GM12878 (cell line): ENCODE measurements around the gene ITCH. TPM values are rescaled to one million over a fixed set of nuclear protein-coding genes. Genes with fewer than 3 reads are reported as not detected.

ENCODE experiments used
- ATAC-seq: fragments of 200-7000 bp; cut with Tn5 transposase; 3 replicates; pipeline ENCODE4 v1.9.1; 2020; ENCODE audit warnings: mild to moderate bottlenecking, moderate library complexity
- BruUV-seq: library from RNA; stranded (reverse); fragments of 400-500 nt; replicated peaks from 2 replicates; lab custom pipeline; 2021; lab: Mats Ljungman, UMichigan
- CTCF ChIA-PET: fragments of 300-600 bp; sonication (Branson Sonifier 250); formaldehyde crosslinking; extraction: SDS; loops from one replicate; lab custom pipeline; 2021; ENCODE audit warnings: inconsistent platforms; lab: Yijun Ruan, JAX
- POLR2A ChIA-PET: fragments of 350-600 bp; formaldehyde crosslinking; extraction: SDS; loops from one replicate; lab custom pipeline; 2021; ENCODE audit warnings: inconsistent platforms; lab: Charles Lee
- RAD21 ChIA-PET: fragments of 300-600 bp; sonication (Branson Sonifier 250); formaldehyde crosslinking; loops from one replicate; lab custom pipeline; 2023; ENCODE audit warnings: antibody characterized with exemption; ENCODE audit not compliant: unreplicated experiment; lab: Charles Lee
- SMC1A ChIA-PET: fragments of 300-600 bp; sonication (Branson Sonifier 250); formaldehyde crosslinking; loops from one replicate; lab custom pipeline; 2023; ENCODE audit not compliant: unreplicated experiment, uncharacterized antibody; lab: Charles Lee
- DNase-seq: peaks from one replicate; pipeline ENCODE4 v3.0.0-alpha.2; 2011; ENCODE audit warnings: low read depth, low spot score
- FAIRE-seq: peaks from 3 replicates; lab custom pipeline; 2011; peaks lifted over from hg19 to GRCh38; lab: Jason Lieb, UNC
- H2AFZ ChIP-seq: 2 replicates; pipeline ENCODE4 v1.6.0; 2011; ENCODE audit warnings: low read depth, low read length, control low read depth; ENCODE audit not compliant: control insufficient read depth
- H3K27ac ChIP-seq: 2 replicates; pipeline ENCODE4 v1.5.1; 2011; ENCODE audit warnings: control low read depth; ENCODE audit not compliant: control insufficient read depth, insufficient read depth
- H3K27me3 ChIP-seq, 2 experiments: replicated peaks in 1 of 2; 2 replicates each; pipeline versions ENCODE4 v1.6.0 to v1.6.1; 2011; ENCODE audit warnings: low read length in 1 of 2; ENCODE audit not compliant: control insufficient read depth in 2 of 2, insufficient read depth in 2 of 2
- H3K36me3 ChIP-seq, 2 experiments: 2 replicates each; pipeline ENCODE4 v1.5.1; 2011; ENCODE audit warnings: low read length in 1 of 2; ENCODE audit not compliant: control insufficient read depth in 2 of 2, insufficient read depth in 2 of 2
- H3K4me1 ChIP-seq: 2 replicates; pipeline ENCODE4 v1.6.1; 2011; ENCODE audit warnings: mild to moderate bottlenecking, low read length, moderate library complexity, mixed read lengths; ENCODE audit not compliant: control insufficient read depth, insufficient read depth
- H3K4me2 ChIP-seq: 2 replicates; pipeline ENCODE4 v1.6.0; 2011; ENCODE audit warnings: control low read depth; ENCODE audit not compliant: control insufficient read depth, insufficient read depth
- H3K4me3 ChIP-seq: fragments of 200-600 bp; sonication (generic); 2 replicates; pipeline ENCODE4 v1.5.1; 2016
- H3K79me2 ChIP-seq: 2 replicates; pipeline ENCODE4 v1.6.0; 2011; ENCODE audit warnings: low read length; ENCODE audit not compliant: control insufficient read depth, insufficient read depth
- H3K9ac ChIP-seq: 2 replicates; pipeline ENCODE4 v1.8.0; 2011; ENCODE audit warnings: low read length, control low read depth, mixed read lengths; ENCODE audit not compliant: control insufficient read depth, insufficient read depth
- H3K9me3 ChIP-seq: replicated peaks from 3 replicates; pipeline ENCODE4 v1.5.1; 2011; ENCODE audit warnings: mild to moderate bottlenecking, low read length; ENCODE audit not compliant: control insufficient read depth, insufficient read depth
- H4K20me1 ChIP-seq: 2 replicates; pipeline ENCODE4 v1.6.0; 2011; ENCODE audit not compliant: control insufficient read depth, insufficient read depth
- CEBPB ChIP-seq, 2 experiments: fragments of 150-350 bp in 1 of 2; IDR thresholded peaks; 2 replicates each; pipeline ENCODE4 v1.6.1; 2012 to 2014; ENCODE audit warnings: low read depth in 2 of 2, low read length in 2 of 2, borderline replicate concordance in 1 of 2, inconsistent platforms in 1 of 2
- CHD1 ChIP-seq: IDR thresholded peaks from 2 replicates; pipeline ENCODE4 v1.6.1; 2012; ENCODE audit warnings: low read depth, low read length, improper control_type of control experiment
- FOXK2 ChIP-seq: fragments of 450-650 bp; IDR thresholded peaks from 2 replicates; pipeline ENCODE4 v1.6.1; 2017; ENCODE audit warnings: mild to moderate bottlenecking, moderate library complexity
- IRF4 ChIP-seq: IDR thresholded peaks from 2 replicates; pipeline ENCODE4 v1.6.1; 2011; ENCODE audit warnings: low read depth, low read length
- POLR2A ChIP-seq: IDR thresholded peaks from 2 replicates; pipeline ENCODE4 v1.6.1; 2011; ENCODE audit warnings: low read depth, mild to moderate bottlenecking, low read length
- SMARCA5 ChIP-seq: fragments of 450-650 bp; IDR thresholded peaks from 2 replicates; pipeline ENCODE4 v1.6.1; 2017; ENCODE audit warnings: mild to moderate bottlenecking
- WGBS: methylation state at CpG from one replicate; pipeline ENCODE4 v1.1.6; 2016; ENCODE audit warnings: low lambda C conversion rate; ENCODE audit not compliant: insufficient replicate concordance, insufficient coverage; ENCODE audit errors: missing lambda C conversion rate; 5-methylcytosine and 5-hydroxymethylcytosine counted together
- in situ Hi-C: fragments of 300-500 bp; cut with MboI; formaldehyde crosslinking; loops from 9 replicates; pipeline ENCODE4 v1.14.3; 2018; ENCODE audit warnings: mixed read lengths
- intact Hi-C: fragments of 100-400 bp; cut with micrococcal nuclease; formaldehyde crosslinking; loops from one replicate; pipeline ENCODE4 v1.14.2; 2022; ENCODE audit not compliant: unreplicated experiment
- polyA plus RNA-seq, 11 experiments: library from polyadenylated mRNA; depleted of rRNA in 4 of 11; unstranded in 6 of 11; stranded (reverse) in 5 of 11; fragments of >200 nt; fragmentation: Nextera tagmentation in 4 of 11; fragmentation: Illumina TruSeq in 1 of 11; extraction: Ambion mirVana in 4 of 11; extraction: Trizol in 1 of 11; gene quantifications; 1 replicate in 1 of 11; 2 replicates in 10 of 11; pipeline versions ENCODE4 v1.2.1 to v1.2.3, GENCODE V29; 2011 to 2016; ENCODE audit warnings: inconsistent platforms in 2 of 11, missing spikeins in 2 of 11, low read depth in 1 of 11
- total RNA-seq, 4 experiments: library from RNA; depleted of rRNA in 3 of 4; stranded (reverse); fragments of >200 nt in 3 of 4; fragmentation: Illumina TruSeq in 1 of 4; extraction: Trizol in 1 of 4; gene quantifications; 2 replicates each; pipeline versions ENCODE4 v1.2.1 to v1.2.3, GENCODE V29; 2013 to 2021
- TF ChIP-seq, protein P1 (sequence below): fragments of 450-650 bp; IDR thresholded peaks from 2 replicates; pipeline ENCODE4 v1.6.1; 2017; ENCODE audit warnings: mild to moderate bottlenecking, moderate library complexity

ITCH gene
- total and polyA plus RNA-seq, 10 of the 15 experiments (the other 5 are each of a cell fraction or from before 2014, with no cell fraction given): 7.5 to 46.1 (median 21.5) TPM

DNA sequence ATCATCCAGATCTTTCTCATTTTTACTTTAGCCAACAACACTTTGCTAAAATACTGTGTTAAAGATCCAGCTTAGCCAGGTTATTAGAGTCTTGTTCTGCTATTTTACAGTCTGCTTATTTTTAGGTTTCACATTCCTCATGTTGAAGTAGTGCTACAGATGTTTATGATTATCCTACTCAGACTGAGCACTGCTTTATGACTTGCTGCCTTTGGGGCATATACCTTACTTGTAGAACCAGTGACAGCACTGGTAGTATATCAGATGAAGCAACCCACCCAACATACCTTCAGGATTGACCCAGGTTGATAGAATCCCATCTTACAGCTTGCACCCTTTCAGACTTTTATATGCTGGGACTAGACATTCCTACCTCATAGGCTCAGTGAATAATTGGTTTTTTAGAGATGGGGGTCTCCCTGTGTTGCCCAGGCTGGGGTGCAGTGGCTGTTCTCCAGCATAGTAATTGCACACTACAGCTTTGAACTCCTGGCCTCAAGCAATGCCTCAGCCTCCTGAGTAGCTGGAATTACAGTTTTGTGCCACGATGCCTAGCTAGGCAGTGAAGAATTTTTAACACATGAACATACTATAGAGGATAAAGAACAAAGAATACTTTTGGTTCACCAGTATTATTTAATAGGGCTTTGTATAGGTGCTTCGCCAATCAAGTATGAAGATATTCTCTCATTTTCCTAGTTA, 89.4 kb downstream of the ITCH start:
- H3K27me3 ChIP-seq: no peaks in the 10 kb centered on the region
- ATAC-seq: no peak
- no peak overlapping the region for H3K4me2 ChIP-seq
- intact Hi-C loops (no loop called here), in situ Hi-C loops (no loop called here)
- no peak for FAIRE-seq
- ChIA-PET SMC1A (interaction anchor here (0.9 to 1.8 kb wide), 2 partner anchors 16 to 63 kb away, joined by 3 to 7 read pairs; no protein-coding TSS in a partner anchor), POLR2A (interaction anchor here (0.6 kb wide), 1 partner anchor 8 kb away, joined by 4 read pairs; no protein-coding TSS in a partner anchor), RAD21 (interaction anchor here (1.0 kb wide), 1 partner anchor 318 kb away, joined by 6 read pairs; no protein-coding TSS in a partner anchor), CTCF (interaction anchor here (0.6 to 0.7 kb wide), 3 partner anchors 66 to 167 kb away, joined by 3 to 7 read pairs (median 3); no protein-coding TSS in a partner anchor)
- 98% methylated on average over 2 of the region's 2 CpGs for WGBS
- H2AFZ ChIP-seq: no peak overlapping the region
- DNase-seq: no peak
- no peak overlapping the region for H3K27ac ChIP-seq
- no peak overlapping the region for H3K9ac ChIP-seq
- no peaks in the 10 kb centered on the region for H3K4me1 ChIP-seq
- TF ChIP-seq POLR2A: no peak
- TF ChIP-seq, protein P1, sequence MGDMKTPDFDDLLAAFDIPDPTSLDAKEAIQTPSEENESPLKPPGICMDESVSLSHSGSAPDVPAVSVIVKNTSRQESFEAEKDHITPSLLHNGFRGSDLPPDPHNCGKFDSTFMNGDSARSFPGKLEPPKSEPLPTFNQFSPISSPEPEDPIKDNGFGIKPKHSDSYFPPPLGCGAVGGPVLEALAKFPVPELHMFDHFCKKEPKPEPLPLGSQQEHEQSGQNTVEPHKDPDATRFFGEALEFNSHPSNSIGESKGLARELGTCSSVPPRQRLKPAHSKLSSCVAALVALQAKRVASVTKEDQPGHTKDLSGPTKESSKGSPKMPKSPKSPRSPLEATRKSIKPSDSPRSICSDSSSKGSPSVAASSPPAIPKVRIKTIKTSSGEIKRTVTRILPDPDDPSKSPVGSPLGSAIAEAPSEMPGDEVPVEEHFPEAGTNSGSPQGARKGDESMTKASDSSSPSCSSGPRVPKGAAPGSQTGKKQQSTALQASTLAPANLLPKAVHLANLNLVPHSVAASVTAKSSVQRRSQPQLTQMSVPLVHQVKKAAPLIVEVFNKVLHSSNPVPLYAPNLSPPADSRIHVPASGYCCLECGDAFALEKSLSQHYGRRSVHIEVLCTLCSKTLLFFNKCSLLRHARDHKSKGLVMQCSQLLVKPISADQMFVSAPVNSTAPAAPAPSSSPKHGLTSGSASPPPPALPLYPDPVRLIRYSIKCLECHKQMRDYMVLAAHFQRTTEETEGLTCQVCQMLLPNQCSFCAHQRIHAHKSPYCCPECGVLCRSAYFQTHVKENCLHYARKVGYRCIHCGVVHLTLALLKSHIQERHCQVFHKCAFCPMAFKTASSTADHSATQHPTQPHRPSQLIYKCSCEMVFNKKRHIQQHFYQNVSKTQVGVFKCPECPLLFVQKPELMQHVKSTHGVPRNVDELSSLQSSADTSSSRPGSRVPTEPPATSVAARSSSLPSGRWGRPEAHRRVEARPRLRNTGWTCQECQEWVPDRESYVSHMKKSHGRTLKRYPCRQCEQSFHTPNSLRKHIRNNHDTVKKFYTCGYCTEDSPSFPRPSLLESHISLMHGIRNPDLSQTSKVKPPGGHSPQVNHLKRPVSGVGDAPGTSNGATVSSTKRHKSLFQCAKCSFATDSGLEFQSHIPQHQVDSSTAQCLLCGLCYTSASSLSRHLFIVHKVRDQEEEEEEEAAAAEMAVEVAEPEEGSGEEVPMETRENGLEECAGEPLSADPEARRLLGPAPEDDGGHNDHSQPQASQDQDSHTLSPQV: no peak
- no peak for TF ChIP-seq IRF4
- TF ChIP-seq SMARCA5: no peak
- TF ChIP-seq CEBPB (IDR thresholded peaks at IDR 0.05; ENCODE audit: borderline replicate concordance in 1 of 2, low read depth in 2 of 2, low read length in 2 of 2): no peak
- no peak for TF ChIP-seq FOXK2
- no peak for TF ChIP-seq CHD1
- no peaks in the 10 kb centered on the region for H3K79me2 ChIP-seq
- peaks cover 0 to 15% of the 10 kb centered on the region in 2 experiments; a peak in 3 of 4 replicates for H3K36me3 ChIP-seq
- H4K20me1 ChIP-seq: no peaks in the 10 kb centered on the region
- H3K9me3 ChIP-seq: no peaks in the 10 kb centered on the region
- BruUV-seq: no TSS peak
- no peak overlapping the region for H3K4me3 ChIP-seq
